ENCODE data around the gene HNRNPAB.

Gene HNRNPAB

DNA sequence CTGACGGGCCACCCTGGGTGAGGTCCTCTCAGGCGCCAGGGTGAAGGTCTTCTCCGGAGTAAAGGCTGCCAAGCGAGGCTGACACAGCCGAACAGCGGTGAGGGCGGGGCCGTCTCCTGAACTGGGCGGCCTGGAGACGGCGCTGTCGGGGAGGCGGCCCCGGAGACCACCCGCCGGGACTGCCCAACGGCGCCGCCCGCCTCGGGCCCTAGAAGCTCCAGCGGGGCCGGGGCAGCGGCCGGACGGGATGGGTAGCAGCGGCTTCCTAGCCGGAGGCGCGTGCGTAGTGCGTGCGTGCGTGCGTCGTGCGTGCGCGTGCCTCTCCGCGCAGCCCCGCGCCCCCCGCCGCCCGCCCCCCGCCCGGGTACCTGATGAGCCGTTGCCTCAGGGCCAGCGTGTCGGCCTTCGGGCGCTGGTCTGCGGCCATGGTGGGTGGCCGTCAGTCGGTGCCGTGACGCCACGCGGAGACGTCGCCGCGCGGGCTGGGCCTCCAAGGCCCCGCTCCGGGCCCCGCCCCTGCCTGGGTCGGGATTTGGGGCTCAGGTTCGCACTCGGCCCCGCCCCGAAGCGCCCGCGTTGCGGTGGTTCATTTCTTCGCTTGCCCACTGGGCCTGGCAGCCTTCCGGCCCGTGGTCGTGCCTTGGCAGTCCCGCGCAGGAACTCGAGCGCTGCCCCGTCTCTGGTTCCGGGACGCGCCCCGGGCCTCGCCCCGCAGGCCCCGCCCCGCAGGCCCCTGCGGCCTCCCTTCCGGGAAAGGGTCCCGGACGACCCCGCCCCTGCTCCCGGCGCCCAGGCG, 28.0 kb downstream of the HNRNPAB start, which contains the start of gene PHYKPL:
Gene PHYKPL, minus strand, starts transcription at position 679 of the 796 bp plus-strand sequence. Its CDS starts 252 bp downstream, at position 427.
- H3K27ac ChIP-seq, result peak within 1 kb of the TSS; percentile 93 to 97
- TF ChIP-seq, protein P1, sequence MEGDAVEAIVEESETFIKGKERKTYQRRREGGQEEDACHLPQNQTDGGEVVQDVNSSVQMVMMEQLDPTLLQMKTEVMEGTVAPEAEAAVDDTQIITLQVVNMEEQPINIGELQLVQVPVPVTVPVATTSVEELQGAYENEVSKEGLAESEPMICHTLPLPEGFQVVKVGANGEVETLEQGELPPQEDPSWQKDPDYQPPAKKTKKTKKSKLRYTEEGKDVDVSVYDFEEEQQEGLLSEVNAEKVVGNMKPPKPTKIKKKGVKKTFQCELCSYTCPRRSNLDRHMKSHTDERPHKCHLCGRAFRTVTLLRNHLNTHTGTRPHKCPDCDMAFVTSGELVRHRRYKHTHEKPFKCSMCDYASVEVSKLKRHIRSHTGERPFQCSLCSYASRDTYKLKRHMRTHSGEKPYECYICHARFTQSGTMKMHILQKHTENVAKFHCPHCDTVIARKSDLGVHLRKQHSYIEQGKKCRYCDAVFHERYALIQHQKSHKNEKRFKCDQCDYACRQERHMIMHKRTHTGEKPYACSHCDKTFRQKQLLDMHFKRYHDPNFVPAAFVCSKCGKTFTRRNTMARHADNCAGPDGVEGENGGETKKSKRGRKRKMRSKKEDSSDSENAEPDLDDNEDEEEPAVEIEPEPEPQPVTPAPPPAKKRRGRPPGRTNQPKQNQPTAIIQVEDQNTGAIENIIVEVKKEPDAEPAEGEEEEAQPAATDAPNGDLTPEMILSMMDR (IDR thresholded peaks at IDR 0.05), result no peak
- peak within 1 kb of the TSS; percentile 61 to 62 for H3K4me3 ChIP-seq
- no peaks in the 10 kb centered on the region for H3K27me3 ChIP-seq
- intact Hi-C loops (cut with DNase I; ENCODE audit: low total_unique reads), result no loop called here
- peaks cover 9 to 35% (median 29%) of the 10 kb centered on the region in 3 donors for H3K36me3 ChIP-seq
- H3K9me3 ChIP-seq, result no peaks in the 10 kb centered on the region
- H3K4me1 ChIP-seq, result peaks cover 6 to 40% (median 27%) of the 10 kb centered on the region in 4 donors
- DNase-seq, result peak; percentile 56 to 84

DNA sequence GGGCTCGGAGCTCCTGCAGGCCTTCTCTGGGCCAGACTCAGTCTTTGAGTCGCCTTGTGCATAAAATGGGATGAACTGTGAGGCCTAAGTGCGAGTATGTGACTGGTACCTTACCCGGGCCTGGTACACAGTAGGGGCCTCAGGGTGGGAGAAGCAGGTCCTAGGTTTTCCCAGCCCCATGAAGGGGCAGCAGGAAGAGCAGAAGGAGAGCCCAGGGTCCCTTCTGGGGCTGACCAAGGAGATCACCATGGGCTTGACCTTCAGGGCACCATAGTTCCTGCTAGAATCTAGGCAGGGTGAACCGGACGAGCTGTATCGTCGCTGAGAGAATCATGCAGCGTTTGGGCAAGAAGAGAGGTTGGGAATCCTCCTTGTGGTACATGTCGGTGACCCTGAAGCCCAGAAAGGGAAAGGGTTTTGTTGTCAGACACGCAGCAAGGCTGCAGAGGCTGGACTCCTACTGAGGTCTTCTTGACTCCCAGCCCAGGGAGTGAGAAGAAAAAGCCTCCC, 28.6 kb downstream of the HNRNPAB start:
- H3K4me1 ChIP-seq, result peaks cover 6 to 41% (median 27%) of the 10 kb centered on the region in 4 donors
- TF ChIP-seq, protein P1 (IDR thresholded peaks at IDR 0.05), result no peak
- peak overlapping the region; percentile 61 to 62 for H3K4me3 ChIP-seq

DNA sequence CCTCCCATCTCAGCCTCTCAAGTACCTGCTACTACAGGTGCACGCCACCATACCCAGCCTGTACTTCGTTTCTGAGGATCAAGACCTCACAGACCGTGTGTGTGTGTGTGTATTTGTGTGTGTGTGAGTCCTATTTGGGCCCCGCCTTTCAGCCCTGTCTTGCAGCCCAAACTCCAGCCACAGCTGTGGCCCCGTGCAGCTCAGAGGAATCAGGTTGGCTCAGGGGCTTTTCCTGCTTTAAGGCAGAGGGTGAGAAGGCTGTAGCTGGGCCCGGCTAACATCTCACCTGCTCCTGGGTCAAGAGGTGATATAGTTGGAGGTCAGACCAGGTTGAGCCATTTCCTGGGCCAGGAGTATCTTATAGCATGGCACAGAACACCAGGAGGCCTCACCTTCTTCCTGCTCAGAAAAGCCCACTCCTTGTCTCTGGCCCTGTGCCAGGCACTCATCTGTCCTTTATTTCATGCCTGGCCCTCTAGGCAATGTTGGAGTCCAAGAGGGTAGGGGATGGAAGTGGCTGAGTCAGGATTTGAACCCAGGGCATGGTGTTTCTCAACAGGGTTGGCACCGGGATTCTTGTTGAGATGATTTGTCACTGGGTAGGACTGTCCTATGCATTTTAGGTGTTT, 29.9 kb downstream of the HNRNPAB start:
- Histone ChIP-seq H3K4me1 (peaks cover 6 to 45% (median 27%) of the 10 kb centered on the region in 4 donors), H3K4me3 (no peak overlapping the region), H3K36me3 (peaks cover 8 to 16% (median 10%) of the 10 kb centered on the region in 3 donors), H3K27ac (no peak overlapping the region), H3K9me3 (no peaks in the 10 kb centered on the region), H3K27me3 (no peaks in the 10 kb centered on the region)
- intact Hi-C loops (cut with DNase I; ENCODE audit: low total_unique reads), result no loop called here
- DNase-seq, result no peak
- TF ChIP-seq, protein P1 (IDR thresholded peaks at IDR 0.05), result no peak

More for the DNA sequence above, 28.6 kb downstream of the HNRNPAB start:
- peaks cover 9 to 29% (median 23%) of the 10 kb centered on the region in 3 donors for H3K36me3 ChIP-seq
- intact Hi-C loops (cut with DNase I; ENCODE audit: low total_unique reads), result no loop called here
- H3K27ac ChIP-seq, result peak overlapping the region; percentile 93 to 97
- no peaks in the 10 kb centered on the region for H3K27me3 ChIP-seq
- DNase-seq, result no peak
- H3K9me3 ChIP-seq, result no peaks in the 10 kb centered on the region

DNA sequence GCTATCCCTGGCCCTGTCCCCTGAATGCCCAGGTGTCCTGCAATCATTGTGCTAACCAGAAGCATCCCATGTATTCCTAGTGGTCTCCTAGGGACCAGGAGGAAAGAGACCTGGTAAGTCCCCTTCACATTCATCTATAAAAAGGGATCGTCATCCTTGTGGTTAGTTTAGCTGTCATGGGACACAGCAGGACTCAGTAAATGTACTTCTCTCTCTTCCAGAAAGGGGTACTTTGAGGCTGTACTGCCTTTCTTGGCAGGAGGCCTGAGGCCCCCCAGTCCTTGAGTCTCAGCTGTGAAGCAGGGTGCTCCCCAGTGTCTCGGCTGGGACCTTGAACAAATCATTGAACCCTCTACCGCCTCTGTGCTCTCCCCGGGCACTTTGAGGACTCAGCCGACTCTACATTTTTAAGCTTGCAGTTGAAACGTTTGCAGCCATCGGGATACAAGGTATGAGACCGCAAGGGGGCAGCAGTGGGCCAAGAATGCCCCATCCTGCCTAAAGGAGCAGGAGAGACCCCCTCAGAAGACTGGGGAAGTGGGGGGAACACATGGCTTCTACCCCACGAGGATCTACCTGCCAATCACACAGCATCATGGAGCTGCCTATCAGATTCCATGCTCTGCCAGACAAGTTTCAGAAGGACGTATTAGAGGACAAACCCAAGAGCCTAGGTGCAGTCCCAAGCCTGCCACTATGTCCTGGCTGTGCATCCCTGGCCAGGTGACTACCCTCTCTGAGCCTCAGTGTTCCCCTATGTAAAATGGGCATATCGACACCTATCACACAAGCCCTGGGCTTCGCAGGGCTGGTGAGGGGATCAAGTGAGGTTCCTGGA, 30.6 kb downstream of the HNRNPAB start:
- peaks cover 6 to 45% (median 23%) of the 10 kb centered on the region in 4 donors for H3K4me1 ChIP-seq
- no peak overlapping the region for H3K27ac ChIP-seq
- DNase-seq, result peak in 1 of 2 donors; percentile 63

More for the DNA sequence above, 30.6 kb downstream of the HNRNPAB start:
- no peaks in the 10 kb centered on the region for H3K9me3 ChIP-seq
- intact Hi-C loops (cut with DNase I; ENCODE audit: low total_unique reads), result no loop called here
- H3K4me3 ChIP-seq, result no peak overlapping the region
- H3K36me3 ChIP-seq, result peaks cover under 1 to 9% (median 3%) of the 10 kb centered on the region in 3 donors
- TF ChIP-seq, protein P1 (IDR thresholded peaks at IDR 0.05), result peak; percentile 45 to 62
- H3K27me3 ChIP-seq, result no peaks in the 10 kb centered on the region
